Adipocyte (in vitro differentiated cells): ENCODE results near the gene DUSP15.
A peak's percentile ranks its signal among the peaks of the same experiment; 100 is the strongest.
"Not testable (repeated sequence)": the region's sequence is repeated elsewhere in the genome, so short reads cannot be mapped to it uniquely, and the experiment has no call there.

ENCODE experiments used
- DNase-seq: peaks from one replicate; pipeline ENCODE4 v3.0.0-alpha.2; 2015; ENCODE audit warnings: low read depth
- H3K27me3 ChIP-seq: replicated peaks from 2 replicates; pipeline ENCODE4 v1.7.0; 2013; ENCODE audit warnings: mild to moderate bottlenecking, low read length, moderate library complexity; ENCODE audit not compliant: control insufficient read depth, insufficient read depth
- H3K36me3 ChIP-seq: 2 replicates; pipeline ENCODE4 v1.7.0; 2013; ENCODE audit warnings: low read length, mild to moderate bottlenecking, moderate library complexity; ENCODE audit not compliant: control insufficient read depth, insufficient read depth, severe bottlenecking
- H3K4me1 ChIP-seq: 2 replicates; pipeline ENCODE4 v1.7.0; 2013; ENCODE audit warnings: mild to moderate bottlenecking, low read length, moderate library complexity; ENCODE audit not compliant: control insufficient read depth, insufficient read depth
- H3K4me3 ChIP-seq: 2 replicates; pipeline ENCODE4 v1.7.0; 2013; ENCODE audit warnings: mild to moderate bottlenecking, low read length, moderate library complexity
- H3K9ac ChIP-seq: 2 replicates; pipeline ENCODE4 v1.7.0; 2013; ENCODE audit warnings: mild to moderate bottlenecking, low read length, moderate library complexity
- H3K9me3 ChIP-seq: 2 replicates; pipeline ENCODE4 v1.7.0; 2013; ENCODE audit warnings: mild to moderate bottlenecking, low read length, moderate library complexity; ENCODE audit not compliant: control insufficient read depth

The DUSP15 gene

DNA sequence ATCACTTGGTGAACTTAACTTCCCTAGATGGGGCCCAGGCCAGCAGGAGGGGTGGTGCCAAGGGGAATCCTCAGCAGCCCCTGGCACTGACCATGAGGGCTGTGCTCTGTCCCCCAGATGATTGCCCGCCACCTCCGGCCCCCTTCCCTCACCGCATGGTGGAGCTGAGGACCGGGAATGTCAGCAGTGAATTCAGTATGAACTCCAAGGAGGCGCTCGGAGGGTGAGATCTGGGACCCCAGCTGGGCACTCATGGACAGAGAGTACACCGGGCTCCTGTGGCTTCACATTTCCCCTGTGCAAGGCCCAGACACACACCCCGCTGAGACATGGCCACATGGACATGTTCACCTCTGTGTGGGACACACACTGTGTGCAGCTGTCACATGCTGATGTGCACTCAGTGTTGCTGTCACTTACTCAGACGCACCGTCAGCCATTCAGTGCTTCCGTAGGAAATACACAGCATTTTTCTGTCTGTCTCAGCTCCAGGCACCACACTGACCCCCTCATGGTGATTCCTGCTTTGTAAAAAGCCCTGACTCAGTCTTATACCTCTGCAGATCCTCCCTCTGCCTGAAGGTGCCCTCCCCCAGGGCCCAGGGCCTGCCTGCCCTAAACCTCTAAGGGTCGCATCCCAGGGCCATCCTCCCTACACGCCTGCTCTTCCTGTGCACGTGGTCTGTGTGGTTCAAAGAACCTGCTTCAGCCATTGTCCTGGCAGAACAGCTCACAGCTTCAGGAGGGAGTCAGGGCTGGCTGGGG lies 46.8 kb downstream of the DUSP15 start:
- Histone ChIP-seq H3K9ac (no peak overlapping the region), H3K27me3 (peaks cover 65% of the 10 kb centered on the region), H3K9me3 (no peaks in the 10 kb centered on the region), H3K4me1 (no peaks in the 10 kb centered on the region), H3K4me3 (no peak overlapping the region), H3K36me3 (no peaks in the 10 kb centered on the region)
- DNase-seq: no peak

DNA sequence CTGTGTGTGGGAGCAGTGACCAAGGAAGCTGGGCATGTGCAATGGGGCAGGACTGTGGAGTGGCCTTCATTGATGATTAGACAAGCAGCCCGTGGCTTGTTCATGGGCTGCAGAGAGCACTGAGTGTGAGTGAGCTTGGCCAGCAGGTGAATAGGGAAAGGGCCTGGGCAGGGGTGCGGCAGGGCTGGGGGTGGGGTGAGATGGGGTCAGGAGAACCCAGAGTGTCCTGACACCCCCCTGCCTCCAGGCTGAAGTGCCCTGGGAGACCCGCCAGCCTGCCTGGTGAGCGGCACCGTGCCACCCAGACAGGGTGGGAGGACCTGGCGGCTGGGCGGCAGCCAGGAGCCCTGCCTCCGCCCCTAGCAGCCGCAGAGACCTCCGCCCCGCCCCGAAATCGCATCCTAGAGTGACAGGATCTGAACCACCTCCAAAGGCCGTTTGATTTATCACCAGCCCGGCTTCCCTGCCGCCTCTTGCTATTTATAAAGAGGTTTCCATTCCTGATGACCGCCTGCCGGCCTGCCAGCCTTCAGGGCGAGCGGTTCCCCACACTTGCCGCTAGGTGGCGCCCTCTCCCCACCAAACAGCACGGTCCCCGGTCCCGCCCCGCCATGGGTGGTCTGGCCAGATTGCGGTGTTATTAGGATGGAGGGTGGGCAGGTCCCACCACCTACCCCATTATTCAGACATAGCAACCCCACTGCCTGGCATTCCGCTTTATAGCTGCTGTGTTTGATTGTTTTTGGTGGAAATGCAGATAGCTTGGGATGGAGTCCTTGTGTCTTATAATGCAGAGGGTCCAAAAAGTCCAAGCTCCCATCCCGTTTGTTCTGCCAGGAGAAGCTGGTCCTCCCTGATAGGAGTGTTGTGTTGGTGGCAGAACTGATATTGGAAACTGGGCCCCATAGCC lies 47.7 kb downstream of the DUSP15 start:
- DNase-seq: peak; percentile 82
- H3K4me3 ChIP-seq: no peak overlapping the region

DNA sequence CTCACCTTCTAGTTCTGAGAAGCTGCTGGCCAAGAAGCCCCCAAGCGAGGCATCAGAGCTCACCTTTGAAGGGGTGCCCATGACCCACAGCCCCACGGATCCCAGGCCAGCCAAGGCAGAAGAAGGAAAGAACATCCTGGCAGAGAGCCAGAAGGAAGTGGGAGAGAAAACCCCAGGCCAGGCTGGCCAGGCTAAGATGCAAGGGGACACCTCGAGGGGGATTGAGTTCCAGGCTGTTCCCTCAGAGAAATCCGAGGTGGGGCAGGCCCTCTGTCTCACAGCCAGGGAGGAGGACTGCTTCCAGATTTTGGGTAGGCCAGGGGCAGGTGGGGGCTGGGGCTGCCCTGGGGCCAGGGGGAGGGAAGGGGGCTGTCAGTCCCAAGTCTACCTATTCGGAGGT lies 48.9 kb downstream of the DUSP15 start:
- peaks cover 61% of the 10 kb centered on the region for H3K27me3 ChIP-seq
- DNase-seq: no peak
- no peak overlapping the region for H3K4me3 ChIP-seq
- no peaks in the 10 kb centered on the region for H3K4me1 ChIP-seq
- H3K9ac ChIP-seq: no peak overlapping the region
- H3K9me3 ChIP-seq: no peaks in the 10 kb centered on the region
- H3K36me3 ChIP-seq: no peaks in the 10 kb centered on the region

More for the DNA sequence above, 47.7 kb downstream of the DUSP15 start:
- no peak overlapping the region for H3K9ac ChIP-seq
- no peaks in the 10 kb centered on the region for H3K9me3 ChIP-seq
- peaks cover 60% of the 10 kb centered on the region for H3K27me3 ChIP-seq
- no peaks in the 10 kb centered on the region for H3K4me1 ChIP-seq
- no peaks in the 10 kb centered on the region for H3K36me3 ChIP-seq

DNA sequence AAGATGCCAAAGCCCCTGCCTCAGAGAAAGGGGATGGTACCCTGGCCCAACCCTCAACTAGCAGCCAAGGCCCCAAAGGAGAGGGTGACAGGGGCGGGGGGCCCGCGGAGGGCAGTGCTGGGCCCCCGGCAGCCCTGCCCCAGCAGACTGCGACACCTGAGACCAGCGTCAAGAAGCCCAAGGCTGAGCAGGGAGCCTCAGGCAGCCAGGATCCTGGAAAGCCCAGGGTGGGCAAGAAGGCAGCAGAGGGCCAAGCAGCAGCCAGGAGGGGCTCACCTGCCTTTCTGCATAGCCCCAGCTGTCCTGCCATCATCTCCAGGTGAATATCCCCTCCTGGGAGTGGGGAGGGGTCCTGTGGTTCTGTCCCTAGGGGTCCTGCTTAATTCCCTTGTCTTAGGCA lies 50.1 kb downstream of the DUSP15 start:
- Histone ChIP-seq H3K9me3 (no peaks in the 10 kb centered on the region), H3K4me3 (no peak overlapping the region), H3K36me3 (no peaks in the 10 kb centered on the region), H3K27me3 (peaks cover 50% of the 10 kb centered on the region), H3K9ac (no peak overlapping the region), H3K4me1 (peaks cover 8% of the 10 kb centered on the region)
- DNase-seq: no peak

DNA sequence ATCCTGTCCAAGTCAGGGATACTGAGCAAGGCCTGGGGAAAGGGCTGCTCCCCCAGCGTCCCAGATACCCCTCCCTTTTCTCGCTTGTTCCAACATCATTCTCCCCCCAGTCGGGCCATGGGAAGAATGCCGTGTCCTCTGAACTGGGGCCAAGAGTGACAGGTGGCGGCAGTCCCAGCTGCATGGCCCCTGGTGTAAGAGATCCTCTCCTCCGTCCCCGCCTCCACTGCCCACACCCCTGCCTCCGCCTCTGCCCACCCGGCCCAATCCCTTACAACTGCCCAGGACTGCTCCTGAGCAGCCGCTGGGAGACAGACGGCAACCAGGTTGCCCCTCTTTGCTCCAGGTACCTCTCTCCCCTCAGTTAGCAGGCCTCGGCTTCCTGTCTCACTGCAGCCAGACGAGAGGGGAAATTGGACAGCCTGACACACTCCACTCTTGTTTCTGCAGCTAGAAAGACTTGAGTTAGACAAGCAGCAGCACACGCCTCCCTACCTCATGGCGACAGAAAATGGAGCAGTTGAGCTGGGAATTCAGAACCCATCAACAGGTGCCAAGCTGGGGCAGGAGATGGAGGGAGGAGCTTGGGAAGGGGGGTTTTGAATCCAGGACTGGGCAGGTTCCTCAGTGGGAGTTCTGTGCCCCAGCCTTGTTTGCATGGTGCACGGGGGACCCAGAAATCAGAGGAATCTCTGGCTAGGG lies 51.1 kb downstream of the DUSP15 start, which contains the start of gene MYLK2:
TSS of gene MYLK2 (plus strand) at position 274 of the 702 bp plus-strand sequence. CDS start at position 499, 225 bp downstream.
- Histone ChIP-seq H3K4me3 (no peak within 1 kb of the TSS), H3K27me3 (peaks cover 40% of the 10 kb centered on the region), H3K9me3 (no peaks in the 10 kb centered on the region), H3K4me1 (peaks cover 15% of the 10 kb centered on the region), H3K9ac (no peak within 1 kb of the TSS), H3K36me3 (no peaks in the 10 kb centered on the region)
- no peak for DNase-seq

DNA sequence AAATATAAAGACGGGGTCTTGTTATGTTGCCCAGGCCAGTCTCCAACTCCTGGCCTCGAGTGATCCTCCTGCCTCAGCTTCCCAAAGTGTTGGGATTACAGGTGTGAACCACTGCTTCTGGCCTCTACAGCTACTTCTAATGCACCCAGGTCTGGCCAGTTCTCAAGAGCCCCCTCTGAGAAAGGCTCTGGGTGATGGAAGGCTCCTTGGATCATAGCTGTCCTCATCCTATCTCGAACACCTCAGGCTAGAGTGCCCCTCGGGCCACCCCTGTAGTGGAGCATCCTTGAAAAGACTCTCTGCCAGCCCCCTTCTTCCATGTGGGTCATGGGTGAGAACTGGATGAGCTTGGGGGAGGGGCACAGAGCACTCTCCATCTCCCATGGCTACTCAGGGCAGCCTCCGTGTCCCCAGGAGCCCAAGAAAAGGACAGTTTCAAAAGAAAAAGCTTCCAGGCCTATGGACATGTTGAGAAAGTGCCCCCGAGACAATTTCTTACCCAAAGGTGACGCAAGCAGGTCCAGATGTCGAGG lies 51.9 kb downstream of the DUSP15 start:
- H3K4me1 ChIP-seq: peaks cover 15% of the 10 kb centered on the region
- no peaks in the 10 kb centered on the region for H3K36me3 ChIP-seq
- H3K9ac ChIP-seq: no peak overlapping the region
- DNase-seq: no peak
- H3K4me3 ChIP-seq: no peak overlapping the region
- H3K27me3 ChIP-seq: peaks cover 32% of the 10 kb centered on the region
- no peaks in the 10 kb centered on the region for H3K9me3 ChIP-seq

DNA sequence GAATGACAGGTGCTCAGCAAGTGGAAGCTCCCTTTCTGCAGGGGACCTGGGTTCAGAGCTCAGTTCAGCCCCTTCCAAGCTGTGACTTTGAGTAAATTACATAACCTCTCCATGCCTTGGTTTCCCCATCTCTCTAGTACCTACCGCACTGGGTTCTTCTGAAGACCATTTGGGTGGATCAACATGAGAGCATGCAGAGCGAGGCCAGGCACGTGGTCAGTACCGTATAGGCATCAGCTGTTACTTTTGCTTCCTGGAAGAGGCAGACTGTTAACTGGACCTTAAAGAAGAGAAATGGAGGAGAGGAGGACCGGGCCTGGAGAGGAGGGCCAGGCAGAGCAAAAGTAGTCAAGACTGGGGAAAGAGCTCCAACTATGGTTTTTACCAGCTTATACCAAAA lies 52.9 kb downstream of the DUSP15 start:
- Histone ChIP-seq H3K4me3 (no peak overlapping the region), H3K9ac (no peak overlapping the region), H3K36me3 (no peaks in the 10 kb centered on the region), H3K9me3 (no peaks in the 10 kb centered on the region), H3K4me1 (peaks cover 16% of the 10 kb centered on the region), H3K27me3 (peaks cover 27% of the 10 kb centered on the region)
- no peak for DNase-seq

DNA sequence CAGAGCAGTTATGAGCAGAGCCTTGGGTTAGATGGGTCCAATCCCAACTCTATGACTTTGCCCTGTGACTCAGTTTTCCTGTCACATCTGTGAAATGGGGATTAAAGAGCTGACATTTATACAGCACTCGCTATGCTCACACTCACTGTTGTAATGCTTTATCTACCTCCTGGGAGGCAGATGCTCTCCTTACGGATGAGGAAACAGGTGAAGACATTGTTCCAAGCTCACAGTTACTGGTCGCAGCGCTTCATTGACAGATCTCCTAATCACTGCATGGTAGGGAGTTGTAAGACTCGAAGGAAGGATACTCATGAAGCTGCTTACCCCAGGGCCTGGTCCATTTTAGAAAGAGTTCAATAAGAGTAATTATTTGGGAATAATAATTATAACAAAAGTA lies 54.1 kb downstream of the DUSP15 start:
- H3K4me1 ChIP-seq: peaks cover 19% of the 10 kb centered on the region
- H3K27me3 ChIP-seq: peaks cover 26% of the 10 kb centered on the region
- DNase-seq: no peak
- no peaks in the 10 kb centered on the region for H3K9me3 ChIP-seq
- H3K36me3 ChIP-seq: no peaks in the 10 kb centered on the region
- H3K4me3 ChIP-seq: no peak overlapping the region
- H3K9ac ChIP-seq: no peak overlapping the region

DNA sequence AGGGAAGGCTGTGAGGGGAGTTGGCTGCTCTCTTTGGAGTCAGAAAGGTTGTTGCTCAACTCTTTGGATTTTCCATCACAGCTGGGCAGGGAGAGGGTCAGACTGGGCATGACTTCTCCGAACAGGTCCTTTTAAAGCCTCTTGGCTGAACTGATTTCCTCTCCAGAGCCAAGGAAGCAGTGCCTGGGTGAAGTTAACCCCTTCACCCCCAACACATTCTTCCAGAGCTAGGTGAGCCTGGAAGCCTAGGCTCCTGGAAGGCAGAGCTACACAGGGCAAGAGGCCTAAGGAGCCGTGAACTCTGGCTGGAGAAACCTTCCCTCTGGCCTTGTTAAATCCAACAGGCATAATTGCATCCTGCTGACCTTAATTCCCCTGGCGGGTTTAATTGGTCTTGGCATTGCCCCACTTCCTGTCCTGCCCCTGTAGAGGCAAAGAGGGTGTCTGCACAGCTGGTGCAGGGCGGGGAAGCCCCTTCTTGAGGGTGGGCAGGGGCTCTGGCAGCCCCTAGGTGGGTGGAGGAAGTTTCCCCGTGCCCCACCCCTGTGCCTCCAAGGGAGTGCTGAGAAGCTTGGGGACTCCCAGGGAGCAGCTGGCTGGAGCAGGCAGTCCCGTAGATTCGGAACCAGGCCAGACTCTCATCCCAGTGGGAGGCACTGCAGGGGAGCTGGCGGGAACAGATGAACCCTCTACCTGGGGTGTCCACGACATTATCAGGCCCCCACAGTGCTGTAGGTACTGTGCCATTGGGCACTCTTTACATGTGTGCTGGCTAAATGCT lies 54.7 kb downstream of the DUSP15 start:
- Histone ChIP-seq H3K4me1 (peaks cover 19% of the 10 kb centered on the region), H3K9me3 (no peaks in the 10 kb centered on the region), H3K36me3 (no peaks in the 10 kb centered on the region), H3K27me3 (peaks cover 22% of the 10 kb centered on the region), H3K4me3 (no peak overlapping the region), H3K9ac (no peak overlapping the region)
- peak; percentile 27 for DNase-seq

DNA sequence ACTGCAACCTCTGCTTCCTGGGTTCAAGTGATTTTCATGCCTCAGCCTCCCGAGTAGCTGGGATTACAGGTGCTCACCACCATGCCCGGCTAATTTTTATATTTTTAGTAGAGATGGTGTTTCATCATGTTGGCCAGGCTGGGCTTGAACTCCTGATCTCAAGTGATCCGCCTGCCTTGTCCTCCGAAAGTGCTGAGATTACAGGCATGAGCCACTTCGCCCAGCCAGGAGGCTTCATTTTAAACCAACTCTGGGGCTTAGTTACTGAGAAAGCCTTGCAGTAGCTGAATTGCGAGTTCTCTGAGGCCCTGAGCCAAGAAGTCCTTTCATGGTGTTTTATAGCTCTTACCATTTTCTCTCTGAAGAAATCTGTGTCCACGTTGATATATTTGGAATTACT lies 56.2 kb downstream of the DUSP15 start:
- H3K9ac ChIP-seq, H3K36me3 ChIP-seq, DNase-seq, H3K9me3 ChIP-seq, H3K4me3 ChIP-seq: not testable (repeated sequence)
- Histone ChIP-seq H3K27me3 (peaks cover 14% of the 10 kb centered on the region), H3K4me1 (peaks cover 27% of the 10 kb centered on the region)
